ENCODE results near the gene PPP1R18.

PPP1R18 gene

GRCh38 chr6:30709101-30709868, 22.8 kb upstream of the PPP1R18 start:
- H3K9ac ChIP-seq (ENCODE audit: low read depth, low read length): no peak overlapping the region
- H3K4me1 ChIP-seq (ENCODE audit: insufficient read depth, low read length): no peaks in the 10 kb centered on the region
- H3K36me3 ChIP-seq (ENCODE audit: insufficient read depth, low read length): peaks cover 37% of the 10 kb centered on the region
- no peaks in the 10 kb centered on the region for H3K9me3 ChIP-seq (ENCODE audit: control insufficient read depth, insufficient read depth, low read length)

- no peak overlapping the region for H3K9ac ChIP-seq (ENCODE audit: low read depth, low read length)
- no peaks in the 10 kb centered on the region for H3K9me3 ChIP-seq (ENCODE audit: control insufficient read depth, insufficient read depth, low read length)
- H3K4me1 ChIP-seq (ENCODE audit: insufficient read depth, low read length): no peaks in the 10 kb centered on the region
- peaks cover 32% of the 10 kb centered on the region for H3K36me3 ChIP-seq (ENCODE audit: insufficient read depth, low read length)
Measured at GRCh38 chr6:30707281-30707850, 20.9 kb upstream of the PPP1R18 start.

- Histone ChIP-seq H3K36me3 (ENCODE audit: insufficient read depth, low read length) (peaks cover 17% of the 10 kb centered on the region), H3K9ac (ENCODE audit: low read depth, low read length) (no peak overlapping the region), H3K4me1 (ENCODE audit: insufficient read depth, low read length) (peaks cover under 1% of the 10 kb centered on the region; the same call in 1 of the 2 replicates), H3K9me3 (ENCODE audit: control insufficient read depth, insufficient read depth, low read length) (no peaks in the 10 kb centered on the region)
Measured at GRCh38 chr6:30705620-30706019, 19.2 kb upstream of the PPP1R18 start.

GRCh38 chr6:30703821-30704220, 17.4 kb upstream of the PPP1R18 start:
- peaks cover 8% of the 10 kb centered on the region; the same call in 1 of the 2 replicates for H3K4me1 ChIP-seq (ENCODE audit: insufficient read depth, low read length)
- H3K9ac ChIP-seq (ENCODE audit: low read depth, low read length): no peak overlapping the region
- peaks cover 16% of the 10 kb centered on the region for H3K36me3 ChIP-seq (ENCODE audit: insufficient read depth, low read length)
- no peaks in the 10 kb centered on the region for H3K9me3 ChIP-seq (ENCODE audit: control insufficient read depth, insufficient read depth, low read length)

- no peak overlapping the region for H3K9ac ChIP-seq (ENCODE audit: low read depth, low read length)
- H3K36me3 ChIP-seq (ENCODE audit: insufficient read depth, low read length): peaks cover 17% of the 10 kb centered on the region
- peaks cover 8% of the 10 kb centered on the region; the same call in 1 of the 2 replicates for H3K4me1 ChIP-seq (ENCODE audit: insufficient read depth, low read length)
- no peaks in the 10 kb centered on the region for H3K9me3 ChIP-seq (ENCODE audit: control insufficient read depth, insufficient read depth, low read length)
Measured at GRCh38 chr6:30703011-30703410, 16.6 kb upstream of the PPP1R18 start.

- peaks cover 9% of the 10 kb centered on the region for H3K36me3 ChIP-seq (ENCODE audit: insufficient read depth, low read length)
- no peak overlapping the region for H3K9ac ChIP-seq (ENCODE audit: low read depth, low read length)
- H3K9me3 ChIP-seq (ENCODE audit: control insufficient read depth, insufficient read depth, low read length): no peaks in the 10 kb centered on the region
- H3K4me1 ChIP-seq (ENCODE audit: insufficient read depth, low read length): peaks cover 8% of the 10 kb centered on the region; the same call in 1 of the 2 replicates
Measured at GRCh38 chr6:30700340-30700739, 13.9 kb upstream of the PPP1R18 start.

- peaks cover 11% of the 10 kb centered on the region; the same call in 1 of the 2 replicates for H3K4me1 ChIP-seq (ENCODE audit: insufficient read depth, low read length)
- peaks cover 3% of the 10 kb centered on the region for H3K36me3 ChIP-seq (ENCODE audit: insufficient read depth, low read length)
- H3K9me3 ChIP-seq (ENCODE audit: control insufficient read depth, insufficient read depth, low read length): no peaks in the 10 kb centered on the region
- H3K9ac ChIP-seq (ENCODE audit: low read depth, low read length): no peak overlapping the region
Measured at GRCh38 chr6:30696432-30696831, 10.0 kb upstream of the PPP1R18 start.

GRCh38 chr6:30691208-30691847, 4.9 kb upstream of the PPP1R18 start:
- 0 out of 2 replicates have a peak, but pooled peaks cover 6% of the 10 kb centered on the region for H3K4me1 ChIP-seq (ENCODE audit: insufficient read depth, low read length)
- H3K9me3 ChIP-seq (ENCODE audit: control insufficient read depth, insufficient read depth, low read length): no peaks in the 10 kb centered on the region
- peak overlapping the region; percentile 86; the same call in 1 of the 2 replicates for H3K9ac ChIP-seq (ENCODE audit: low read depth, low read length)
- H3K36me3 ChIP-seq (ENCODE audit: insufficient read depth, low read length): no peaks in the 10 kb centered on the region

- 0 out of 2 replicates have a peak, but pooled peaks cover 6% of the 10 kb centered on the region for H3K4me1 ChIP-seq (ENCODE audit: insufficient read depth, low read length)
- H3K9me3 ChIP-seq (ENCODE audit: control insufficient read depth, insufficient read depth, low read length): no peaks in the 10 kb centered on the region
- peak within 1 kb of the TSS; percentile 86; the same call in 1 of the 2 replicates for H3K9ac ChIP-seq (ENCODE audit: low read depth, low read length)
- no peaks in the 10 kb centered on the region for H3K36me3 ChIP-seq (ENCODE audit: insufficient read depth, low read length)
Measured at GRCh38 chr6:30690403-30691207, 4.2 kb upstream of the PPP1R18 start, which contains the start of gene NRM. TSS of gene NRM (minus strand) at chr6:30690984. CDS start at chr6:30690974, 10 bp downstream.

GRCh38 chr6:30689985-30690384, 3.5 kb upstream of the PPP1R18 start:
- Histone ChIP-seq H3K9me3 (ENCODE audit: control insufficient read depth, insufficient read depth, low read length) (no peaks in the 10 kb centered on the region), H3K9ac (ENCODE audit: low read depth, low read length) (peak overlapping the region; percentile 86; the same call in 1 of the 2 replicates), H3K4me1 (ENCODE audit: insufficient read depth, low read length) (peaks cover 10% of the 10 kb centered on the region), H3K36me3 (ENCODE audit: insufficient read depth, low read length) (no peaks in the 10 kb centered on the region)

GRCh38 chr6:30689022-30689865, 2.8 kb upstream of the PPP1R18 start:
- H3K9ac ChIP-seq (ENCODE audit: low read depth, low read length): no peak overlapping the region

GRCh38 chr6:30688569-30688968, 2.1 kb upstream of the PPP1R18 start:
- Histone ChIP-seq H3K9ac (ENCODE audit: low read depth, low read length) (no peak overlapping the region), H3K9me3 (ENCODE audit: control insufficient read depth, insufficient read depth, low read length) (no peaks in the 10 kb centered on the region), H3K36me3 (ENCODE audit: insufficient read depth, low read length) (no peaks in the 10 kb centered on the region), H3K4me1 (ENCODE audit: insufficient read depth, low read length) (peaks cover 16% of the 10 kb centered on the region)

More at GRCh38 chr6:30689022-30689865, 2.8 kb upstream of the PPP1R18 start:
- Histone ChIP-seq H3K9me3 (ENCODE audit: control insufficient read depth, insufficient read depth, low read length) (no peaks in the 10 kb centered on the region), H3K4me1 (ENCODE audit: insufficient read depth, low read length) (peaks cover 14% of the 10 kb centered on the region), H3K36me3 (ENCODE audit: insufficient read depth, low read length) (no peaks in the 10 kb centered on the region)

- H3K9me3 ChIP-seq (ENCODE audit: control insufficient read depth, insufficient read depth, low read length): no peaks in the 10 kb centered on the region
- H3K36me3 ChIP-seq (ENCODE audit: insufficient read depth, low read length): no peaks in the 10 kb centered on the region
- peaks cover 16% of the 10 kb centered on the region for H3K4me1 ChIP-seq (ENCODE audit: insufficient read depth, low read length)
- peak overlapping the region; percentile 87 for H3K9ac ChIP-seq (ENCODE audit: low read depth, low read length)
Measured at GRCh38 chr6:30687659-30688431, 1.4 kb upstream of the PPP1R18 start.

All from ES-I3 (cell line).